ENCODE results near the gene MRPL1.
"Not testable (repeated sequence)": the region's sequence is repeated elsewhere in the genome, so short reads cannot be mapped to it uniquely, and the experiment has no call there.

Gene MRPL1

GRCh38 chr4:77920371-77920770 is 57.7 kb downstream of the MRPL1 start:
- no peak for DNase-seq

GRCh38 chr4:77921701-77922100 is 59.1 kb downstream of the MRPL1 start:
- DNase-seq: no peak

- DNase-seq: no peak
Measured at GRCh38 chr4:77922158-77923094, 59.8 kb downstream of the MRPL1 start.

GRCh38 chr4:77927991-77928925 is 65.6 kb downstream of the MRPL1 start:
- no peak for DNase-seq

- DNase-seq: no peak
Measured at GRCh38 chr4:77930154-77930639, 67.6 kb downstream of the MRPL1 start.

GRCh38 chr4:77930876-77931275 is 68.2 kb downstream of the MRPL1 start:
- DNase-seq: no peak

GRCh38 chr4:77931452-77932135 is 69.0 kb downstream of the MRPL1 start:
- no peak for DNase-seq

GRCh38 chr4:77938560-77938959 is 75.9 kb downstream of the MRPL1 start:
- DNase-seq: no peak

GRCh38 chr4:77945929-77946328 is 83.3 kb downstream of the MRPL1 start:
- DNase-seq: not testable (repeated sequence)

GRCh38 chr4:77950203-77950602 is 87.6 kb downstream of the MRPL1 start:
- DNase-seq: no peak

- DNase-seq: no peak
Measured at GRCh38 chr4:77952457-77952856, 89.8 kb downstream of the MRPL1 start.

- no peak for DNase-seq
Measured at GRCh38 chr4:77954690-77955089, 92.1 kb downstream of the MRPL1 start.

GRCh38 chr4:77956917-77957316 is 94.3 kb downstream of the MRPL1 start:
- no peak for DNase-seq

- DNase-seq: no peak
Measured at GRCh38 chr4:77958897-77959296, 96.3 kb downstream of the MRPL1 start.

GRCh38 chr4:77959566-77960338 is 97.1 kb downstream of the MRPL1 start:
- DNase-seq: no peak

- no peak for DNase-seq
Measured at GRCh38 chr4:77960367-77960766, 97.7 kb downstream of the MRPL1 start.

- no peak for DNase-seq
Measured at GRCh38 chr4:77963004-77963403, 100.4 kb downstream of the MRPL1 start.

- not testable (repeated sequence) for DNase-seq
Measured at GRCh38 chr4:77973657-77974056, 111.0 kb downstream of the MRPL1 start.

- not testable (repeated sequence) for DNase-seq
Measured at GRCh38 chr4:77982900-77983540, 120.4 kb downstream of the MRPL1 start.

GRCh38 chr4:77983612-77984311 is 121.1 kb downstream of the MRPL1 start:
- not testable (repeated sequence) for DNase-seq

- no peak for DNase-seq
Measured at GRCh38 chr4:77989968-77990367, 127.3 kb downstream of the MRPL1 start.

Measured in NCI-H187 treated with DMSO at 0.1 percent for 48 hours (cell line).